Ascending aorta (tissue), 2 donors: Measurements from ENCODE around the gene OCA2. TPM values are rescaled to one million over a fixed set of nuclear protein-coding genes. Genes with fewer than 3 reads are reported as not detected.
"Not testable (repeated sequence)": the region's sequence is repeated elsewhere in the genome, so short reads cannot be mapped to it uniquely, and the experiment has no call there.

Experiments used
- DNase-seq, 2 donors: peaks; one replicate each; pipeline ENCODE4 v3.0.0-alpha.2; 2019; ENCODE audit warnings: low spot score in 2 of 2
- H3K27ac ChIP-seq, 2 donors: fragments of 200-600 bp; sonication (generic); one replicate each; pipeline ENCODE4 v1.5.1; 2016 to 2017; ENCODE audit warnings: mild to moderate bottlenecking in 1 of 2
- H3K27me3 ChIP-seq: fragments of 200-600 bp; sonication (generic); one replicate; pipeline ENCODE4 v1.5.1; 2017
- H3K36me3 ChIP-seq, 2 donors: fragments of 200-600 bp; sonication (generic); one replicate each; pipeline ENCODE4 v1.5.1; 2016
- H3K4me1 ChIP-seq, 2 donors: fragments of 200-600 bp; sonication (generic); one replicate each; pipeline ENCODE4 v1.5.1; 2016 to 2017; ENCODE audit warnings: mild to moderate bottlenecking in 1 of 2
- H3K4me3 ChIP-seq, 2 donors: fragments of 200-600 bp; sonication (generic); one replicate each; pipeline ENCODE4 v1.5.1; 2016 to 2017; ENCODE audit warnings: mild to moderate bottlenecking in 1 of 2
- H3K9me3 ChIP-seq, 2 donors: fragments of 200-600 bp; sonication (generic); one replicate each; pipeline ENCODE4 v1.5.1; 2016
- intact Hi-C: fragments of 100-400 bp; cut with DNase I; formaldehyde crosslinking; loops from one replicate; pipeline ENCODE4 v1.15.1; 2023
- total RNA-seq: library from RNA; depleted of rRNA; stranded (reverse); fragments of >200 nt; gene quantifications from one replicate; pipeline ENCODE4 v1.1.0, GENCODE V29; 2016
- TF ChIP-seq, protein P1 (sequence below), 3 experiments: fragments of 200-600 bp in 2 of 3; fragments of 450-650 bp in 1 of 3; sonication (generic) in 2 of 3; IDR thresholded peaks; one replicate each; pipeline ENCODE4 v1.5.1; 2016 to 2019; ENCODE audit warnings: antibody characterized with exemption in 3 of 3, mild to moderate bottlenecking in 1 of 3, moderate library complexity in 1 of 3

OCA2 gene
- total RNA-seq, 1 donor from 2014 or later: 1.2 TPM

GRCh38 chr15:27770086-27770607 lies 329.0 kb downstream of the OCA2 start:
- Histone ChIP-seq H3K27me3 (no peaks in the 10 kb centered on the region), H3K4me1 (no peaks in the 10 kb centered on the region), H3K36me3 (no peaks in the 10 kb centered on the region), H3K4me3 (no peak overlapping the region), H3K9me3 (no peaks in the 10 kb centered on the region), H3K27ac (no peak overlapping the region)
- intact Hi-C loops: no loop called here
- DNase-seq: no peak
- TF ChIP-seq, protein P1, sequence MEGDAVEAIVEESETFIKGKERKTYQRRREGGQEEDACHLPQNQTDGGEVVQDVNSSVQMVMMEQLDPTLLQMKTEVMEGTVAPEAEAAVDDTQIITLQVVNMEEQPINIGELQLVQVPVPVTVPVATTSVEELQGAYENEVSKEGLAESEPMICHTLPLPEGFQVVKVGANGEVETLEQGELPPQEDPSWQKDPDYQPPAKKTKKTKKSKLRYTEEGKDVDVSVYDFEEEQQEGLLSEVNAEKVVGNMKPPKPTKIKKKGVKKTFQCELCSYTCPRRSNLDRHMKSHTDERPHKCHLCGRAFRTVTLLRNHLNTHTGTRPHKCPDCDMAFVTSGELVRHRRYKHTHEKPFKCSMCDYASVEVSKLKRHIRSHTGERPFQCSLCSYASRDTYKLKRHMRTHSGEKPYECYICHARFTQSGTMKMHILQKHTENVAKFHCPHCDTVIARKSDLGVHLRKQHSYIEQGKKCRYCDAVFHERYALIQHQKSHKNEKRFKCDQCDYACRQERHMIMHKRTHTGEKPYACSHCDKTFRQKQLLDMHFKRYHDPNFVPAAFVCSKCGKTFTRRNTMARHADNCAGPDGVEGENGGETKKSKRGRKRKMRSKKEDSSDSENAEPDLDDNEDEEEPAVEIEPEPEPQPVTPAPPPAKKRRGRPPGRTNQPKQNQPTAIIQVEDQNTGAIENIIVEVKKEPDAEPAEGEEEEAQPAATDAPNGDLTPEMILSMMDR (IDR thresholded peaks at IDR 0.05): no peak

GRCh38 chr15:27769652-27770051 lies 329.5 kb downstream of the OCA2 start:
- Histone ChIP-seq H3K27ac (no peak overlapping the region), H3K27me3 (no peaks in the 10 kb centered on the region)

DNA sequence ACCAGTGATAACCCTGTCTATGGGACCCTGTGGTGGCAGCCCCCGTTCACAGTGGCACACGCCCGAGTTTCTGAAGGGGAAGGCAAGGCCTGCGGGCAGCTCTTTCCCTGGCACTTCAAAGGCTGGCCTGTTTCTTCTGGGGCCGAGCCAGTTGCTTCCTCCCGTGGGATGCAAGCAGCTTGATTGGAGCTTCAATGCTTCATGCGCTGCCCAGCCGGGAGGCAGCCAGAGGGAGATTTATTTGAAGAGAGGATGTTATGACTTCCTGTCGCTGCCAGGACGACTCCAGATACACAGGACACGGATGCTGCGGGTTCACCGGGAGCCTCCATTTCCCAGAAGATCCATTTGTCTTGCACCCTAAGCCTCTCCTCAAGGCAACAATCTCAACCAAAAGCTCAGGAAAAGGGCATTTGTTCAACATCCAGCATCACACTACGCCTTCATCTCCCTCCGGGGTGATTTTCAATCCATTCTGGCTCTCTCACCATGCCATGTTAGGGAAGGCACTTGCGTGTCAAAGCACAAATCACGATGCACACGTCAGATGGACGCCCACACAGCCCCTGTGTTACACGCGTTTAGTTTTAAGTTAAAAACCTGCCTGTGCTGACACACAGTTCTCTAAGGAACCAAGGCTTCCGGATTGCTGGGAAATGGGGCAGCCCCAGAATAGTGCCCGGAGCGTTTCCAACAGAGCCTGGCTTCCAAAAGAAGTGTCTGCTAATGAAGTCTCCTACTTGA lies 330.2 kb downstream of the OCA2 start:
- TF ChIP-seq, protein P1 (IDR thresholded peaks at IDR 0.05): no peak
- H3K27me3 ChIP-seq: no peaks in the 10 kb centered on the region
- H3K27ac ChIP-seq: no peak overlapping the region
- H3K36me3 ChIP-seq: no peaks in the 10 kb centered on the region
- H3K4me1 ChIP-seq: no peaks in the 10 kb centered on the region
- DNase-seq: no peak
- intact Hi-C loops: no loop called here
- H3K4me3 ChIP-seq: no peak overlapping the region
- no peaks in the 10 kb centered on the region for H3K9me3 ChIP-seq

More at GRCh38 chr15:27769652-27770051, 329.5 kb downstream of the OCA2 start:
- TF ChIP-seq, protein P1 (IDR thresholded peaks at IDR 0.05): no peak
- no peak overlapping the region for H3K4me3 ChIP-seq
- no peaks in the 10 kb centered on the region for H3K36me3 ChIP-seq
- intact Hi-C loops: no loop called here
- H3K9me3 ChIP-seq: no peaks in the 10 kb centered on the region
- no peak for DNase-seq
- H3K4me1 ChIP-seq: no peaks in the 10 kb centered on the region

DNA sequence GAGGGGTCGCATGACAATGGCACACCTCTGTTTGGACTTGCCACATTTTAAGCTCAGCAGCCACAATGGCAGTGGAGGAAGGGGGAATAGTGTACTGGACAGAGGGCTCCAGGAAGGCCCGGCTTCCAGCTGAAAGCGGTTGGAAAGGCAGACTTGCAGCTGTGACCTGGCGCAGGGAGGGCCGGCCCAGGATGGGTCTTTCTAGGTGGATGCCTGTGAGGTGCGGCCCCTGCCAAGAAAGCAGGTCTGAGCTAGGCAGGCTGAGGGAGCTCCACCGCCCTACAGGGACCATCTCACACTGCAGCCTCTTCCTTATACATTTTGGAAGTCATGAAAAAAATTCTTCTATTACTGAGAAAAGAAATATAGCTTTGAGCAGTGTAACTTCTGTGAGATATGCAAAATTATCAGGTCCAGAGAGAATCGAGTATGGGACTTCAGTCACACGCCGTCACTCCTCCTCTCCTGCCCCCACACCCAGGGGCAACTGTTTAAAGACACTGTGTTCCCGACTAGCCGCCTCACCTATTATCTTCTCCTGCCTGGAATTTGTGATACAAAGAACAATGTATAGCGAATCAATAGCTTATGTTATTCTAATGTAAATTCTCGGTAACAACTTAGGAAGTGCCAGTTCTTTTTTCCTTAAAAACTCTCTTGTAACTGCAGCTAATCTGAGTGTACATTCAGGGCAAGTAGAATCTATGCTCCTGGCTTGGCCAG lies 331.0 kb downstream of the OCA2 start:
- Histone ChIP-seq H3K36me3 (no peaks in the 10 kb centered on the region), H3K27ac (no peak overlapping the region), H3K4me1 (no peaks in the 10 kb centered on the region), H3K9me3 (no peaks in the 10 kb centered on the region), H3K4me3 (no peak overlapping the region), H3K27me3 (no peaks in the 10 kb centered on the region)
- intact Hi-C loops: no loop called here
- TF ChIP-seq, protein P1 (IDR thresholded peaks at IDR 0.05): no peak
- DNase-seq: no peak

DNA sequence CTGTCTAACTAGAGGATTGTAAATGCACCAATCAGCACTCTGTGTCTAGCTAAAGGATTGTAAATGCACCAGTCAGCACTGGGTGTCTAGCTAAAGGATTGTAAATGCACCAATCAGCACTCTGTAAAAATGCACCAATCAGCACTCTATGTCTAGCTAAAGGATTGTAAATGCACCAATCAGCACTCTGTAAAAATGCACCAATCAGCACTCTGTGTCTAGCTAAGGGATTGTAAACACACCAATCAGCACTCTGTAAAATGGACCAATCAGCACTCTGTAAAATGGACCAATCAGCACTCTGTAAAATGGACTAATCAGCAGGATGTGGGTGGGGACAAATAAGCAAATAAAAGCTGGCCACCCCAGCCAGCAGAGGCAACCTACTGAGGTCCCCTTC lies 331.7 kb downstream of the OCA2 start:
- intact Hi-C loops, DNase-seq, H3K9me3 ChIP-seq, H3K27ac ChIP-seq, H3K36me3 ChIP-seq, H3K4me1 ChIP-seq, H3K4me3 ChIP-seq, H3K27me3 ChIP-seq: not testable (repeated sequence)

DNA sequence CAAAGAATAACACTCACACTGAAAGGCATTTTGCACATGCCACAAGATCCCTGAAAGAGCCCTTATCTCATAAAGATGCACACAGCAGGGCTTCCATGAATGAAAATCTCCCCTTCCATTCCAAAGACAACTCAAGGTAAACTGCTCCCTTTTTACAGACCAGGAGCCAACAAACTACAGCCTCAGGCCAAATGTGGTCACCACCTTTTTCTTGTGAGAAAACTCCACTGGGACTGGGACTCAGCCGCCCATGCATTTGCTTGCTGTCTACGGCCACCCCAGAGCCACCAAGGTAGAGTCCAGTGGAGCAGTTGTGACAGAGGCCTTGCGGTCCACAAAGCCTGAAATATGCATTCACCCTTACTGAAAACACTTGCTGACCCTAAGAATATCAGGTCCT lies 334.8 kb downstream of the OCA2 start:
- H3K9me3 ChIP-seq: no peaks in the 10 kb centered on the region
- DNase-seq: no peak
- TF ChIP-seq, protein P1 (IDR thresholded peaks at IDR 0.05): no peak
- H3K36me3 ChIP-seq: no peaks in the 10 kb centered on the region
- intact Hi-C loops: no loop called here
- no peak overlapping the region for H3K27ac ChIP-seq
- no peaks in the 10 kb centered on the region for H3K4me1 ChIP-seq
- H3K4me3 ChIP-seq: no peak overlapping the region
- no peaks in the 10 kb centered on the region for H3K27me3 ChIP-seq
